ENCODE data around the gene DNAJC15.
A peak's percentile ranks its signal among the peaks of the same experiment; 100 is the strongest.

The DNAJC15 gene
- total RNA-seq: 12.1 to 25.7 (median 18.7) reads per million in 3 experiments

GRCh38 chr13:43023289-43023963, at the start of gene DNAJC15:
TSS of gene DNAJC15 (plus strand) at chr13:43023586. CDS start at chr13:43023627, 41 bp downstream.
- peak; percentile 76 for DNase-seq

DNA sequence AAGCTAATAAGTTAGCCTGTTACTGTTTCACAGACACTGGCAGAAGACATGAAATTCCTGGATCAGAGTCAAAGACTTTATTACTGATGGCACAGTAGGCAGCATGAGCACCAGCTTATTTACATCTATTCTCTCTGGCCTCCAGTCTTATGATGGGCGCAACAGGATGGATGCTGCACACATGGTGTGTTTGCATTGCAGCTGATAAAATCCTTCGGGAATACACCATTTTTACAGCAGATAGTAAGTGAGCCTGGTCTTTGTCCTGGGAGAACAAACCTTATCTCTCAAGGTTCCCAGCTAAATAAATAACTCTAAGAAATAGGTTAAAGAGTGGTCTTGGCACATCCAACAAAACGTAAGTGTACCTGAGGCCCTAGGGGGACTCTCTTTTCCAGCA, 47.3 kb upstream of the DNAJC15 start:
- no peak for DNase-seq

- no peak for DNase-seq
Observed at GRCh38 chr13:42977219-42977659, 46.1 kb upstream of the DNAJC15 start.

DNA sequence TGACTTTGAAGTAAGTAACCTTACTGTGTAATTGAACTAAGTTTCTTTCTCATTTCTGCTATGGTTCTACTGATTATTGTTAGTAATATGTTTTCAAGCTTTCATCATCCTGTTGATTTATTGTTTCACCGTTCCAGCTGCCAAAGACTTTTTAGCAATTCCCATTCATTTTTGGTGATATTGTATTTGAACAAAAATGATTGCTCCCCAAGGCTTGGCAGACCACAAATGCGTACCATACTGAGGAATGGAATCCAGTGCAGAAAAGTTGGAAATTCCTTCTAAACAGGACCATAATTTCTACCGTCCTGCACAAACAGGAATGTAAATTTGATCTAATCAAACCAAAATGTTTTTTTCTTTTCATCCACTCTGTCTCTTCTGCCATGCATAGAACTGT, 42.1 kb upstream of the DNAJC15 start:
- no peak for DNase-seq

DNA sequence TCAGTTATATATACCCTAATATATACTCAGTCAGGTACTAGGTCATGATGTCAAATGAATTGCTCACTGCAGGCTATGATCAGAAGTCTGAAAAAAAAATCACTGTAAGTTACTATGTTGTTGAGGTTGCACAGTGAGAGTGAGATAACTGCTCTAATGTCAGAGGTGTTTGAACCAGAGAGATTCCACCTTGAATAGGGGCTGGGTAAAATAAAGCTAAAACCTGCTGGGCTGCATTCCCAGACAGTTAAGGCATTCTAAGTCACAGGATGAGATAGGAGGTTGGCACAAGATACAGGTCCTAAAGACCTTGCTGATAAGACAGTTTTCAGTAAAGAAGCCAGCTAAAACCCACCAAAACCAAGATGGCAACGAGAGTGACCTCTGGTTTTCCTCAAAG, 41.5 kb upstream of the DNAJC15 start:
- no peak for DNase-seq

- DNase-seq: no peak
Observed at GRCh38 chr13:42984026-42984425, 39.4 kb upstream of the DNAJC15 start.

DNA sequence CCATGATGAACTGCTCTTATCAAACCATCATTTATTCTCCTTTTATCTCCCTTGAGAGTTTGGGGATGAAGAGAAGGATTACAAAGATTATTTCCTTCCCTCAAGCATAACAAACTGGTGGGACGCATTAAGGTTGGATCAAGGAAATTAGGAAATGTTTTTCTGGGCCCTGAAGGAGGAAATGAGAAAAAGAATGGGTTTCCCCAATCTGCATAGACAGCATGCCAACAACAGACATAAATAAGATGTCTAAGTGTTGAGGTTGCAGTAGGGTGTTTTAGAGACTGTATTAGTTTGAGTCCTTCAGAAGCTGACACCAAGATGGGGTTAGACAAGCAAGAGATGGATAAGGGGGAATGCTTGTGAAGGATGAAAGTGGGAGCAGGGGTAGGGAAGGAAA, 38.7 kb upstream of the DNAJC15 start:
- no peak for DNase-seq

DNA sequence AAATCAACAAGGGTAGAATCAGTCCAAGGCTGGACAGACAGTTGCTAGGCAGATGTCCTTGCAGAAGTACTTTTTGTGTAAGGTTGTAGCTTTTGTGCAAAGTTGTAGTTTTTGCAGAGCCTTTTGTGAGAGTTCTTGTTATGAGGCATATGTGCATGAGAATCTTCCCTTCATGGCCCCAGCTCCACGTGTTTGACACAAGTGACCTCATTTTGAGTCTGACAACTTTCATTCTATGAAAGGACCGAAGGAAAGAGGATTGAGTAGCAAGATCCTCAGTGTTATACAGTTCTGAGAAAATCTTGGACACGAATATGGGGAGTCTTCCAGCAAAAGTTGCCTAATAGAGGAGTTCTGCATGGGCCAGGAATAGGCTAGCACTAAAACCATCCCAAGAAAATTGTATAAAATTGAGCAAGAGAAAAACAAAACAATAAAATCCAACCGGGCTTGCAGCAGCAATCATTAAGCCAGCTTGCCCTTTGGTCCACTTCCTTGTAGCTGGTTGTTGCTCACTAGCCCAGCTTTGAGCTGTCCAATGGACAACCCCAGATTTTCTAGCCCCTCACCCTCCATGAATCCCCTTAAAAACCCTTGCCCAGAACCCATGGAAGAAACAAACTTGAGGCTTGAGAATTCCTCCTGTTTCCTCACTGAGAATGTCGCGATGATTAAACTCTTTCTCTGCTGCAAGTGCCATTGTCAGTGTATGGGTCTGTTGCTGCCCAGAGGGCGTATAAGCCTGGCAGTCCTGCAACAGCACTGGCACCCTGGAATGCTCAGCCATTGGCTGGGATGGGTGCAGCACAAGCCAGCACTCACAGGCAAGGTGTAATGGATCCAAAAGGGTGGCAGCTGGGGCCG, 37.8 kb upstream of the DNAJC15 start:
- no peak for DNase-seq

- DNase-seq: no peak
Observed at GRCh38 chr13:42986176-42986574, 37.2 kb upstream of the DNAJC15 start.

DNA sequence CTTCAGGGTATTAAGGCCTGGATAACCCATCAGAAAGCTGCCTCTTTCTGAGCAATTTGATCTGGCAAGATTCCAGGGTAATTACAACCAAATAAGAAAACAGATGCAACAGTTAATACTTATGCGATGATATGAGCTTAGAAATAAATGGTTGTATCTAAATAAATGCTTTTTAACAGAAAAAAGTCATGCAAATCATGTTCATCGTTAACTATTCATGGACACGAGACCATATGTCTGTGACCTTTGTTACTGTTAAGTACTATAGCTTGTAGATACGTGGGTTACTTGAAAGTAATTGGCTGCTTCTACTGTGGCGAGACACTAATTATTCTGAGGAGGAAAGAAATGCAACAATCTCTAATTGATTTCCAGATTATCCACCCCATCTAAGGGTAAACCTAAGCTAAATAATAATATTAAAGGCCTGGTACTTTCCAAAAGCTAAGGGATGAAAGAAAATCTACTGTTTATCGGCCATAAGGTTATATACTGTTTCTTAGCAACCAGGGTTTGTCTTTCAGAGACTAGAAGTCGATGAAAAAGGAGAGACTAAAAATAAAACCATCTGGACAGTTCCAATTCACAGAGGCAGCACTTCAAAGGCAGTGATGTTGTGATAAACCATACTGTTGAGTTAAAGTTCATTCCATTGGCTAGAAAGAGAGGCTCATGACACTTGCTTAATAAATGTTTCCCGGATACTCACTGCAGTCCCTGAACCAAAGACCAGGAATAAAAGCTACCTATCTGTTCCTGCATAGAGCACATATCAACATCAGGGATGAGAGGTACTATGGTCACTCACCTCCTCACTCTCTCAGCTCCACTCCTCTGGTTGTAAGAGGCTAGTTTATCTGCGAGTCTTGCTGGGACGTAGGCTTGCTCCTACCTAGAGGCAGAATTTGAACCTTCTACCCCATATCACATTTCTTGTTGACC, 32.8 kb upstream of the DNAJC15 start:
- DNase-seq: peak; percentile 35

GRCh38 chr13:42991233-42991897, 32.0 kb upstream of the DNAJC15 start:
- peak; percentile 1 for DNase-seq

DNA sequence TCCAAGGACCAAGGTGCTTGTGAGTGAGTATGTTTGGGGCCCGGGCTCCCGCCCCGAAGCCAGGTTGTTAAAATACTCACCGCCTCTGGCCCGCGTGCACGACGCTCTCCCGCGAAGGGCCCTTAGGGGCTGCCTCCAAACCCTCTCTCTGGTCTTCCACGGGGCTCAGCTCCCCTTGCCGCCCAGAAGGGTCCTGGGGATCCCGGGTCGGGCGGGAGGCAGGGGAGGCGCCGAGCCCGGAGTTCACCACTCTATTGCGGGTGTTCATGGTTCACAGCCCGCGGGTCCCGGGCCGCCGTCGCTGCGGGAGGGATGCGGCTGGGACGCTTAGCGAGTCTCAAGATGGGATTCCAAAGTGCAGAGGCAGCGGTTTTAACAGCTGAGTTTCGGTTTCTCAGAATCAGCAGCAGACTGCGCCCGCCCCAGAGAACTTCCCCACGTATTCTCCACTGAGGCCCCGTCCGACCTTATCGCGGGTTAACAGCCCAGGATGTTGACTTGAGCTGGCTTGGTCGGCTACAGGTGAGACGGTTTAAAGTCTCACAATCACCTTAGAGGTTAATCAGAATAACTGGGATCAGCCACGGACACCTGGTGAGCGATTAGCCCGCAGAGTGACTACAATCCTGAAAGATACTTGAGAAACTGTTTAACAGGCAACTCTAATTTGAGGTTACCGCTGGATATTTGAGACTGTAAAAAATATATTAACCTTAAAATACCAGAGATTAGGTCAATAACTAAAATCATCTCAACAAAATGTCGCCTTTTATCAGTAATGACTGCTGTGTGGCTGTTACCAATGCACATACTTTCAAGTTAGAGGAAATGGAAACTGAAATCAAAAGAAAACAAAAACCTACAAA, 31.3 kb upstream of the DNAJC15 start, which contains the start of gene EPSTI1:
Gene EPSTI1, minus strand, starts transcription at position 344 of the 866 bp plus-strand sequence. Its CDS starts 76 bp downstream, at position 268.
- peak; percentile 76 for DNase-seq

DNA sequence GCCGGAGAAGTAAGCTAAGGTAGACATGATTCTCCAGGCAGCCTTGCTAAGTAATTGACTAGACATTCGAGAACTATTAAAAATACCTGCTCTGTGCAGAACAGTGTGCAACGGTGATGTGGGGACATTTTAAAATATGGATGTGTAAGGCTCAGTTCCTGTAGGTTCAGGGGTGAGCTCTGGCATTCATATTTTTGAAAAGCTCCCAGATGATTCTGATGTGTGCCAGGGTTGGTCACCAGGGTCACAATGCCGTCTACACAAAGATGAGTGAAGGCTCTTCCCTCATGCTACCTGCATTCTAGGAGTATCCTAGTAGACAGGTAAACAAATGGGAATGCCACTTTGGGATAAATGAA, 30.6 kb upstream of the DNAJC15 start:
- DNase-seq: no peak

- no peak for DNase-seq
Observed at GRCh38 chr13:42994878-42995277, 28.5 kb upstream of the DNAJC15 start.

DNA sequence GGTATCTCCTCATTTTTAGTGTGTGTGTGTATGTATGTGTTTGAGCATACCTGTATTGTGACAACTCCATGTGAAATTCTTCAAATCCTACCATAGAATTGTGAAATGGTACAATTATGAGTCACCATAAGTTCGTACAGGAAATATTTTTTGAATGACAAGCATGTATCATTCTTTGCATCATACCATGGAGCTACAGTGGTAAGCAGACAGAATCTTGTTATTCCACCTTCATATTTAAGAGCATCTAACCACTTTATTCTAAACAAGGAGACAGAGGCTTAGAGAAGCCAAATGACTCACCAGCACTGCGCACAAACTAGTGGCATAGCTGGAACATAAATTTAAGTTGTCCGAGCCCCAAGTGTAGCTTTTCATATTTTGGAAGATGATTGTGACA, 26.8 kb upstream of the DNAJC15 start:
- no peak for DNase-seq

DNA sequence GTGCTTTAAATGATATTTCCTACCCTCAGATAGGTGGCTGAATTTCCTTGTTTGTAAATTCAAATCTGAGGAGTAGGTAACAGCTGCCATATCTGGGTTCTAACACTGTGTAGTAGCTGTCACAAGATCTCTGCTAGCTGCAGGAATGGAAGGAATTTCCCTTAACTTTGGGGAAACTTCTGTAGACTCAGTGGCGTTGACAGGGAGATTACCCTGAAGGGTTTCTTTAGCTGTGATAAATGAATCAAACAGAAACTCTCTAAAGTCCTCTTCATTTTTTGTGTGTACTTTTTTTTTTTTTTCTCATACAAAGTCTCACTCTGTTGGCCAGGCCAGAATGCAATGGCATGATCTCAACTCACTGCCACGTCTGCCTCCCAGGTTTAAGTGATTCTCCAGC, 26.0 kb upstream of the DNAJC15 start:
- no peak for DNase-seq

- no peak for DNase-seq
Observed at GRCh38 chr13:42999491-42999890, 23.9 kb upstream of the DNAJC15 start.

DNA sequence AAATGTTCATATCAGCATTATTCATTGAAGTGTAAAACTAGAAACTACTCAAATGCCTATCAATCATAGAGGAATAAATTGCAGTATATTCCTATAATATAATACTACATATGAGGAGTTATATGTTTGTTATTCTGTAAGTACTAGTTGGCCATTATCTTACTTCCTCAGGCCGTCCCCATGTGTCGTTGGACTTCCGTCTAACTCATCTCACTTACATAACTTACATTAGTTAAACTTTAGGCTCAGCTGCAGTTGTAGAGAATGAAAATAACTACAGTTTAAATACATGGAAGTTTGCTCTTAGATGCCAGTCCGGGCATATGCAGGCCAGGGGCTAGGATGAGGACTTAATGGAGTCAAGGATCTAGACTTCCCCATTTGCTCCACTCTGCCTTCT, 22.7 kb upstream of the DNAJC15 start:
- DNase-seq: no peak

- no peak for DNase-seq
Observed at GRCh38 chr13:43002021-43002420, 21.4 kb upstream of the DNAJC15 start.

GRCh38 chr13:43003010-43003409, 20.4 kb upstream of the DNAJC15 start:
- DNase-seq: no peak

DNA sequence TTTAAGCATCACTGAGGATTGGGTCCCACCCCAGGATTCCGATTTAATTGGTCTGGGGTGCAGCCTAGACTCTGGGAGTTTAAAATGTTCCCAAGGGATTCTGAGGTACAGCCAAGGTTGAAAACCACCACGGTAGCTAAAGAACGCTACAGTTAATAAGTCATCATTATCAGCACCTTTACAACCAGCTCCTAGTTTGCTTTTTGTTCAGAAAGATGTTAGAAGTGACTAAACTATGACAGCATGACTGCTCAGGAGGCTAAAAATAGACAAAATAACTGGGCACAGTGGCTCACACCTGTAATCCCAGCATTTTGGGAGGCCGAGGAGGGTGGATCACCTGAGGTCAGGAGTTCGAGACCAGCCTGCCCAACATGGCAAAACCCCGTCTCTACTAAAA, 19.7 kb upstream of the DNAJC15 start:
- no peak for DNase-seq

Measured in central memory CD4-positive, alpha-beta T cell (primary cell).